HepG2 (cell line): ENCODE results near the gene KIAA0319L. TPM values are rescaled to one million over a fixed set of nuclear protein-coding genes. Genes with fewer than 3 reads are reported as not detected.

Experiments
- FOSL1 ChIP-seq: sonication (generic); formaldehyde crosslinking; IDR thresholded peaks from 2 replicates; pipeline ENCODE4 v1.9.0; 2021; ENCODE audit warnings: missing genetic modification reagents, borderline replicate concordance
- FOXJ3 ChIP-seq: sonication (generic); formaldehyde crosslinking; IDR thresholded peaks from 2 replicates; pipeline ENCODE4 v1.4.0; 2020; ENCODE audit warnings: missing genetic modification reagents, mild to moderate bottlenecking, borderline replicate concordance
- MAFK ChIP-seq, 2 experiments: IDR thresholded peaks in 1 of 2; conservative IDR thresholded peaks in 1 of 2; 2 replicates each; pipeline ENCODE4 v1.6.1; 2011; ENCODE audit warnings: improper control_type of control experiment in 2 of 2, low read length in 2 of 2
- MEIS2 ChIP-seq: sonication (generic); formaldehyde crosslinking; IDR thresholded peaks from 2 replicates; pipeline ENCODE4 v1.9.0; 2021; ENCODE audit warnings: mild to moderate bottlenecking, missing genetic modification reagents
- NCOR1 ChIP-seq: fragments of 200-600 bp; sonication (generic); IDR thresholded peaks from 2 replicates; pipeline ENCODE4 v1.7.0; 2017; ENCODE audit warnings: antibody characterized with exemption, low read length, borderline replicate concordance
- SP5 ChIP-seq: IDR thresholded peaks from 2 replicates; pipeline ENCODE4 v1.6.1; 2016; ENCODE audit warnings: low read depth, borderline replicate concordance
- TBX2 ChIP-seq: sonication (generic); formaldehyde crosslinking; IDR thresholded peaks from 2 replicates; pipeline ENCODE4 v1.5.0; 2020; ENCODE audit warnings: missing genetic modification reagents, mild to moderate bottlenecking, borderline replicate concordance
- TGIF2 ChIP-seq: IDR thresholded peaks from 2 replicates; pipeline ENCODE4 v1.6.1; 2016; ENCODE audit warnings: control low read depth, missing compliant biosample characterization
- ZBTB26 ChIP-seq: IDR thresholded peaks from 2 replicates; pipeline ENCODE4 v1.6.1; 2016; ENCODE audit warnings: missing compliant biosample characterization, missing genetic modification reagents, borderline replicate concordance
- ZBTB3 ChIP-seq: sonication (generic); formaldehyde crosslinking; IDR thresholded peaks from 2 replicates; pipeline ENCODE4 v1.4.0; 2020; ENCODE audit warnings: low read depth, mild to moderate bottlenecking, moderate library complexity, missing genetic modification reagents, borderline replicate concordance
- ZNF335 ChIP-seq: sonication (generic); formaldehyde crosslinking; IDR thresholded peaks from 2 replicates; pipeline ENCODE4 v1.4.0; 2020; ENCODE audit warnings: missing genetic modification reagents
- ZNF577 ChIP-seq: sonication (generic); formaldehyde crosslinking; IDR thresholded peaks from 2 replicates; pipeline ENCODE4 v1.4.0; 2020; ENCODE audit warnings: mild to moderate bottlenecking, low read depth, missing genetic modification reagents, borderline replicate concordance
- ZNF777 ChIP-seq: sonication (generic); formaldehyde crosslinking; IDR thresholded peaks from 2 replicates; pipeline ENCODE4 v1.4.0; 2020; ENCODE audit warnings: missing genetic modification reagents
- ZSCAN22 ChIP-seq: sonication (generic); formaldehyde crosslinking; IDR thresholded peaks from 2 replicates; pipeline ENCODE4 v1.4.0; 2020; ENCODE audit warnings: mild to moderate bottlenecking, missing genetic modification reagents
- polyA plus RNA-seq, 8 experiments: library from polyadenylated mRNA; depleted of rRNA in 3 of 8; stranded (reverse) in 7 of 8; unstranded in 1 of 8; fragments of >200 nt; fragmentation: Illumina TruSeq in 4 of 8; extraction: Trizol in 4 of 8; gene quantifications; 2 replicates each; pipeline versions ENCODE4 v1.2.1 to v1.2.3, GENCODE V29; 2011 to 2016; ENCODE audit warnings: low read depth in 4 of 8, missing spikeins in 1 of 8, mixed read lengths in 1 of 8; ENCODE audit not compliant: insufficient read depth in 1 of 8
- total RNA-seq, 5 experiments: library from RNA; depleted of rRNA; stranded (reverse); fragments of >200 nt; fragmentation: Illumina TruSeq; extraction: Trizol; gene quantifications; 2 replicates each; pipeline ENCODE4 v1.2.3, GENCODE V29; 2016; ENCODE audit warnings: low read depth in 1 of 5
- TF ChIP-seq, protein P1 (sequence below): sonication (generic); formaldehyde crosslinking; IDR thresholded peaks from 2 replicates; pipeline ENCODE4 v1.8.1; 2023; ENCODE audit warnings: mild to moderate bottlenecking, inconsistent platforms, moderate library complexity, missing genetic modification reagents, borderline replicate concordance
- TF ChIP-seq, protein P2 (sequence below): sonication (generic); formaldehyde crosslinking; IDR thresholded peaks from 2 replicates; pipeline ENCODE4 v1.4.0; 2020; ENCODE audit warnings: missing genetic modification reagents
- TF ChIP-seq, protein P3 (sequence below): sonication (generic); formaldehyde crosslinking; IDR thresholded peaks from 2 replicates; pipeline ENCODE4 v1.4.0; 2020; ENCODE audit warnings: missing genetic modification reagents, mild to moderate bottlenecking, borderline replicate concordance

Gene KIAA0319L
- total and polyA plus RNA-seq, 2 of the 13 experiments (the other 11 are each of a cell fraction or from before 2014, with no cell fraction given) = 33.4 to 82.6 TPM

DNA sequence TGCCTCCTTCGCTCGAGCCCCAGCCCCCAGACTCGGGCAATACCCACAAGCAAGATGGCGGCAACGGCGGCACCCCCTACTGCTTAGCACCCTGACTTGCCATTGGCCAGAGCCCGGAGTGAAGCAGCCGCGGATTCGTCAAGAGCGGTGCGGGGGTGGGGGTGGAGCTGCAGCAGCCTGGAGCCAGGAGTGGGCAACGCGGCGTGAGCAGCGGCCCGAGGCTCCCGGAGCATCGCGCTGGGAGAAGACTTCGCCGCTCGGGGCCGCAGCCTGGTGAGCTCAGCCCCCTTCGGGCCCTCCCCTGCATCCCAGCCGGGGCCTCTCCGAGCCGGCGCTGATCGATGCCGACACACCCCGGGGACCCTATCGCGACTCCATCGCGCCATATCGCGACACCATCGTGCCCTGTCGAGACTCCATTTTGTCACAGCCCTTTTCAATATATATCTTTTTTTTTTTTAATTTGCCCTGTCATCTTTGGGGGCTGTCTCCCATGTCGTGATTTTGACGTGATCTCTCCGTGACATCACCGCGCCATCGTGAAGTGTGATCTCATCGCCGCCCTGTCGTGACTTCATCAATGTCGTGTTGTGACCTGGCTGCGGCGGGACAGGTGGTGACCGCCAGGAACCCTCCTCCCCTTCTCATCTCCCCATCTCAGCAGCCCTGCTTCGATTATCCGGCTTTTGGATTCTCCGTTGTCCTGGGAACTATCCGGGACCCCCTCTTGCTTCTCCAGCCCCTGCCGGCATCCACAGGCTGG, 589 bp upstream of the KIAA0319L start, which contains the start of gene NCDN (continued):
- TF ChIP-seq, protein P1, sequence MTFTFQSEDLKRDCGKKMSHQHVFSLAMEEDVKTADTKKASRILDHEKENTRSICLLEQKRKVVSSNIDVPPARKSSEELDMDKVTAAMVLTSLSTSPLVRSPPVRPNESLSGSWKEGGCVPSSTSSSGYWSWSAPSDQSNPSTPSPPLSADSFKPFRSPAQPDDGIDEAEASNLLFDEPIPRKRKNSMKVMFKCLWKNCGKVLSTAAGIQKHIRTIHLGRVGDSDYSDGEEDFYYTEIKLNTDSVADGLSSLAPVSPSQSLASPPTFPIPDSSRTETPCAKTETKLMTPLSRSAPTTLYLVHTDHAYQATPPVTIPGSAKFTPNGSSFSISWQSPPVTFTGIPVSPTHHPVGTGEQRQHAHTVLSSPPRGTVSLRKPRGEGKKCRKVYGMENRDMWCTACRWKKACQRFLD (CRISPR knock-in tag) = no peak
- peak; percentile 39; the same call in 1 of the 2 replicates for TF ChIP-seq ZNF335
- peak; percentile 65; the same call in 1 of the 2 replicates for TF ChIP-seq TBX2 (CRISPR knock-in tag)
- TF ChIP-seq FOSL1 (CRISPR knock-in tag) = no peak
- no peak for TF ChIP-seq ZNF577 (CRISPR knock-in tag)
- TF ChIP-seq ZSCAN22 (CRISPR knock-in tag) = 0 out of 2 replicates have a peak, but pooled peaks have one; percentile 22
- peak; percentile 33; the same call in 1 of the 2 replicates for TF ChIP-seq TGIF2 (CRISPR knock-in tag)
- TF ChIP-seq MAFK (conservative IDR thresholded peaks at IDR 0.05 in 1 of 2, IDR thresholded peaks at IDR 0.05 in 1 of 2; ENCODE audit: low read length in 2 of 2) = no peak
- TF ChIP-seq FOXJ3 = 0 out of 2 replicates have a peak, but pooled peaks have one; percentile 55
- TF ChIP-seq, protein P2, sequence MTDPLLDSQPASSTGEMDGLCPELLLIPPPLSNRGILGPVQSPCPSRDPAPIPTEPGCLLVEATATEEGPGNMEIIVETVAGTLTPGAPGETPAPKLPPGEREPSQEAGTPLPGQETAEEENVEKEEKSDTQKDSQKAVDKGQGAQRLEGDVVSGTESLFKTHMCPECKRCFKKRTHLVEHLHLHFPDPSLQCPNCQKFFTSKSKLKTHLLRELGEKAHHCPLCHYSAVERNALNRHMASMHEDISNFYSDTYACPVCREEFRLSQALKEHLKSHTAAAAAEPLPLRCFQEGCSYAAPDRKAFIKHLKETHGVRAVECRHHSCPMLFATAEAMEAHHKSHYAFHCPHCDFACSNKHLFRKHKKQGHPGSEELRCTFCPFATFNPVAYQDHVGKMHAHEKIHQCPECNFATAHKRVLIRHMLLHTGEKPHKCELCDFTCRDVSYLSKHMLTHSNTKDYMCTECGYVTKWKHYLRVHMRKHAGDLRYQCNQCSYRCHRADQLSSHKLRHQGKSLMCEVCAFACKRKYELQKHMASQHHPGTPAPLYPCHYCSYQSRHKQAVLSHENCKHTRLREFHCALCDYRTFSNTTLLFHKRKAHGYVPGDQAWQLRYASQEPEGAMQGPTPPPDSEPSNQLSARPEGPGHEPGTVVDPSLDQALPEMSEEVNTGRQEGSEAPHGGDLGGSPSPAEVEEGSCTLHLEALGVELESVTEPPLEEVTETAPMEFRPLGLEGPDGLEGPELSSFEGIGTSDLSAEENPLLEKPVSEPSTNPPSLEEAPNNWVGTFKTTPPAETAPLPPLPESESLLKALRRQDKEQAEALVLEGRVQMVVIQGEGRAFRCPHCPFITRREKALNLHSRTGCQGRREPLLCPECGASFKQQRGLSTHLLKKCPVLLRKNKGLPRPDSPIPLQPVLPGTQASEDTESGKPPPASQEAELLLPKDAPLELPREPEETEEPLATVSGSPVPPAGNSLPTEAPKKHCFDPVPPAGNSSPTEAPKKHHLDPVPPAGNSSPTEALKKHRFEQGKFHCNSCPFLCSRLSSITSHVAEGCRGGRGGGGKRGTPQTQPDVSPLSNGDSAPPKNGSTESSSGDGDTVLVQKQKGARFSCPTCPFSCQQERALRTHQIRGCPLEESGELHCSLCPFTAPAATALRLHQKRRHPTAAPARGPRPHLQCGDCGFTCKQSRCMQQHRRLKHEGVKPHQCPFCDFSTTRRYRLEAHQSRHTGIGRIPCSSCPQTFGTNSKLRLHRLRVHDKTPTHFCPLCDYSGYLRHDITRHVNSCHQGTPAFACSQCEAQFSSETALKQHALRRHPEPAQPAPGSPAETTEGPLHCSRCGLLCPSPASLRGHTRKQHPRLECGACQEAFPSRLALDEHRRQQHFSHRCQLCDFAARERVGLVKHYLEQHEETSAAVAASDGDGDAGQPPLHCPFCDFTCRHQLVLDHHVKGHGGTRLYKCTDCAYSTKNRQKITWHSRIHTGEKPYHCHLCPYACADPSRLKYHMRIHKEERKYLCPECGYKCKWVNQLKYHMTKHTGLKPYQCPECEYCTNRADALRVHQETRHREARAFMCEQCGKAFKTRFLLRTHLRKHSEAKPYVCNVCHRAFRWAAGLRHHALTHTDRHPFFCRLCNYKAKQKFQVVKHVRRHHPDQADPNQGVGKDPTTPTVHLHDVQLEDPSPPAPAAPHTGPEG (CRISPR knock-in tag) = peak; percentile 51; the same call in 1 of the 2 replicates
- no peak for TF ChIP-seq NCOR1
- TF ChIP-seq MEIS2 (CRISPR knock-in tag) = no peak; the same call in 1 of the 2 replicates
- TF ChIP-seq, protein P3, sequence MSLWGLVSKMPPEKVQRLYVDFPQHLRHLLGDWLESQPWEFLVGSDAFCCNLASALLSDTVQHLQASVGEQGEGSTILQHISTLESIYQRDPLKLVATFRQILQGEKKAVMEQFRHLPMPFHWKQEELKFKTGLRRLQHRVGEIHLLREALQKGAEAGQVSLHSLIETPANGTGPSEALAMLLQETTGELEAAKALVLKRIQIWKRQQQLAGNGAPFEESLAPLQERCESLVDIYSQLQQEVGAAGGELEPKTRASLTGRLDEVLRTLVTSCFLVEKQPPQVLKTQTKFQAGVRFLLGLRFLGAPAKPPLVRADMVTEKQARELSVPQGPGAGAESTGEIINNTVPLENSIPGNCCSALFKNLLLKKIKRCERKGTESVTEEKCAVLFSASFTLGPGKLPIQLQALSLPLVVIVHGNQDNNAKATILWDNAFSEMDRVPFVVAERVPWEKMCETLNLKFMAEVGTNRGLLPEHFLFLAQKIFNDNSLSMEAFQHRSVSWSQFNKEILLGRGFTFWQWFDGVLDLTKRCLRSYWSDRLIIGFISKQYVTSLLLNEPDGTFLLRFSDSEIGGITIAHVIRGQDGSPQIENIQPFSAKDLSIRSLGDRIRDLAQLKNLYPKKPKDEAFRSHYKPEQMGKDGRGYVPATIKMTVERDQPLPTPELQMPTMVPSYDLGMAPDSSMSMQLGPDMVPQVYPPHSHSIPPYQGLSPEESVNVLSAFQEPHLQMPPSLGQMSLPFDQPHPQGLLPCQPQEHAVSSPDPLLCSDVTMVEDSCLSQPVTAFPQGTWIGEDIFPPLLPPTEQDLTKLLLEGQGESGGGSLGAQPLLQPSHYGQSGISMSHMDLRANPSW (CRISPR knock-in tag) = no peak
- TF ChIP-seq ZBTB3 (CRISPR knock-in tag) = no peak; the same call in 1 of the 2 replicates
- TF ChIP-seq ZNF777 (CRISPR knock-in tag) = 0 out of 2 replicates have a peak, but pooled peaks have one; percentile 17
- TF ChIP-seq ZBTB26 = no peak
- TF ChIP-seq SP5 = peak; percentile 70
